GM12878 (cell line): ENCODE data around the gene PGR. TPM values are rescaled to one million over a fixed set of nuclear protein-coding genes. Genes with fewer than 3 reads are reported as not detected.
"Not testable (repeated sequence)": the region's sequence is repeated elsewhere in the genome, so short reads cannot be mapped to it uniquely, and the experiment has no call there.

Experiments
- ATAC-seq: fragments of 200-7000 bp; cut with Tn5 transposase; 3 replicates; pipeline ENCODE4 v1.9.1; 2020; ENCODE audit warnings: mild to moderate bottlenecking, moderate library complexity
- BruUV-seq: library from RNA; stranded (reverse); fragments of 400-500 nt; replicated peaks from 2 replicates; lab custom pipeline; 2021; lab: Mats Ljungman, UMichigan
- CTCF ChIA-PET: fragments of 300-600 bp; sonication (Branson Sonifier 250); formaldehyde crosslinking; extraction: SDS; loops from one replicate; lab custom pipeline; 2021; ENCODE audit warnings: inconsistent platforms; lab: Yijun Ruan, JAX
- POLR2A ChIA-PET: fragments of 350-600 bp; formaldehyde crosslinking; extraction: SDS; loops from one replicate; lab custom pipeline; 2021; ENCODE audit warnings: inconsistent platforms; lab: Charles Lee
- RAD21 ChIA-PET: fragments of 300-600 bp; sonication (Branson Sonifier 250); formaldehyde crosslinking; loops from one replicate; lab custom pipeline; 2023; ENCODE audit warnings: antibody characterized with exemption; ENCODE audit not compliant: unreplicated experiment; lab: Charles Lee
- SMC1A ChIA-PET: fragments of 300-600 bp; sonication (Branson Sonifier 250); formaldehyde crosslinking; loops from one replicate; lab custom pipeline; 2023; ENCODE audit not compliant: unreplicated experiment, uncharacterized antibody; lab: Charles Lee
- DNase-seq: peaks from one replicate; pipeline ENCODE4 v3.0.0-alpha.2; 2011; ENCODE audit warnings: low read depth, low spot score
- FAIRE-seq: peaks from 3 replicates; lab custom pipeline; 2011; peaks lifted over from hg19 to GRCh38; lab: Jason Lieb, UNC
- H2AFZ ChIP-seq: 2 replicates; pipeline ENCODE4 v1.6.0; 2011; ENCODE audit warnings: low read depth, low read length, control low read depth; ENCODE audit not compliant: control insufficient read depth
- H3K27ac ChIP-seq: 2 replicates; pipeline ENCODE4 v1.5.1; 2011; ENCODE audit warnings: control low read depth; ENCODE audit not compliant: control insufficient read depth, insufficient read depth
- H3K27me3 ChIP-seq, 2 experiments: replicated peaks in 1 of 2; 2 replicates each; pipeline versions ENCODE4 v1.6.0 to v1.6.1; 2011; ENCODE audit warnings: low read length in 1 of 2; ENCODE audit not compliant: control insufficient read depth in 2 of 2, insufficient read depth in 2 of 2
- H3K36me3 ChIP-seq, 2 experiments: 2 replicates each; pipeline ENCODE4 v1.5.1; 2011; ENCODE audit warnings: low read length in 1 of 2; ENCODE audit not compliant: control insufficient read depth in 2 of 2, insufficient read depth in 2 of 2
- H3K4me1 ChIP-seq: 2 replicates; pipeline ENCODE4 v1.6.1; 2011; ENCODE audit warnings: mild to moderate bottlenecking, low read length, moderate library complexity, mixed read lengths; ENCODE audit not compliant: control insufficient read depth, insufficient read depth
- H3K4me2 ChIP-seq: 2 replicates; pipeline ENCODE4 v1.6.0; 2011; ENCODE audit warnings: control low read depth; ENCODE audit not compliant: control insufficient read depth, insufficient read depth
- H3K4me3 ChIP-seq: fragments of 200-600 bp; sonication (generic); 2 replicates; pipeline ENCODE4 v1.5.1; 2016
- H3K79me2 ChIP-seq: 2 replicates; pipeline ENCODE4 v1.6.0; 2011; ENCODE audit warnings: low read length; ENCODE audit not compliant: control insufficient read depth, insufficient read depth
- H3K9ac ChIP-seq: 2 replicates; pipeline ENCODE4 v1.8.0; 2011; ENCODE audit warnings: low read length, control low read depth, mixed read lengths; ENCODE audit not compliant: control insufficient read depth, insufficient read depth
- H3K9me3 ChIP-seq: replicated peaks from 3 replicates; pipeline ENCODE4 v1.5.1; 2011; ENCODE audit warnings: mild to moderate bottlenecking, low read length; ENCODE audit not compliant: control insufficient read depth, insufficient read depth
- H4K20me1 ChIP-seq: 2 replicates; pipeline ENCODE4 v1.6.0; 2011; ENCODE audit not compliant: control insufficient read depth, insufficient read depth
- CEBPB ChIP-seq, 2 experiments: fragments of 150-350 bp in 1 of 2; IDR thresholded peaks; 2 replicates each; pipeline ENCODE4 v1.6.1; 2012 to 2014; ENCODE audit warnings: low read depth in 2 of 2, low read length in 2 of 2, borderline replicate concordance in 1 of 2, inconsistent platforms in 1 of 2
- MTA2 ChIP-seq: fragments of 450-650 bp; IDR thresholded peaks from 2 replicates; pipeline ENCODE4 v1.6.1; 2016; ENCODE audit warnings: low read depth, mild to moderate bottlenecking, moderate library complexity
- STAT3 ChIP-seq: IDR thresholded peaks from 2 replicates; pipeline ENCODE4 v1.6.1; 2011; ENCODE audit warnings: low read depth, low read length, improper control_type of control experiment
- TAF1 ChIP-seq: IDR thresholded peaks from 2 replicates; pipeline ENCODE4 v1.6.1; 2011; ENCODE audit warnings: mild to moderate bottlenecking, low read depth, low read length, borderline replicate concordance
- TBL1XR1 ChIP-seq: IDR thresholded peaks from 2 replicates; pipeline ENCODE4 v1.6.1; 2012; ENCODE audit warnings: low read depth, low read length, improper control_type of control experiment
- ZNF207 ChIP-seq: fragments of 450-650 bp; IDR thresholded peaks from 2 replicates; pipeline ENCODE4 v1.6.1; 2014; ENCODE audit warnings: antibody characterized with exemption, mild to moderate bottlenecking, borderline replicate concordance
- ZNF274 ChIP-seq: IDR thresholded peaks from one replicate; pipeline ENCODE4 v1.8.0; 2011; ENCODE audit not compliant: insufficient read length, insufficient read depth
- in situ Hi-C: fragments of 300-500 bp; cut with MboI; formaldehyde crosslinking; loops from 9 replicates; pipeline ENCODE4 v1.14.3; 2018; ENCODE audit warnings: mixed read lengths
- intact Hi-C: fragments of 100-400 bp; cut with micrococcal nuclease; formaldehyde crosslinking; loops from one replicate; pipeline ENCODE4 v1.14.2; 2022; ENCODE audit not compliant: unreplicated experiment
- polyA plus RNA-seq, 11 experiments: library from polyadenylated mRNA; depleted of rRNA in 4 of 11; unstranded in 6 of 11; stranded (reverse) in 5 of 11; fragments of >200 nt; fragmentation: Nextera tagmentation in 4 of 11; fragmentation: Illumina TruSeq in 1 of 11; extraction: Ambion mirVana in 4 of 11; extraction: Trizol in 1 of 11; gene quantifications; 1 replicate in 1 of 11; 2 replicates in 10 of 11; pipeline versions ENCODE4 v1.2.1 to v1.2.3, GENCODE V29; 2011 to 2016; ENCODE audit warnings: inconsistent platforms in 2 of 11, missing spikeins in 2 of 11, low read depth in 1 of 11
- total RNA-seq, 4 experiments: library from RNA; depleted of rRNA in 3 of 4; stranded (reverse); fragments of >200 nt in 3 of 4; fragmentation: Illumina TruSeq in 1 of 4; extraction: Trizol in 1 of 4; gene quantifications; 2 replicates each; pipeline versions ENCODE4 v1.2.1 to v1.2.3, GENCODE V29; 2013 to 2021

PGR gene
- total and polyA plus RNA-seq, 10 of the 15 experiments (the other 5 are each of a cell fraction or from before 2014, with no cell fraction given) = 0.01 TPM; not detected in 9

GRCh38 chr11:101014600-101015285 is 114.9 kb downstream of the PGR start (continued):
- no peak for TF ChIP-seq TBL1XR1
- no peak for TF ChIP-seq CEBPB (IDR thresholded peaks at IDR 0.05; ENCODE audit: borderline replicate concordance in 1 of 2, low read depth in 2 of 2, low read length in 2 of 2)
- no peak for TF ChIP-seq ZNF274
- TF ChIP-seq STAT3 = no peak
- TF ChIP-seq ZNF207 = no peak
- no peak for TF ChIP-seq TAF1
- TF ChIP-seq MTA2 = no peak
- TF ChIP-seq, all 136 proteins: peak for 0

- H3K4me2 ChIP-seq, H3K27ac ChIP-seq, RAD21 ChIA-PET, H3K9me3 ChIP-seq, H4K20me1 ChIP-seq, H2AFZ ChIP-seq, POLR2A ChIA-PET, CTCF ChIA-PET, ATAC-seq, H3K4me1 ChIP-seq, intact Hi-C loops, in situ Hi-C loops, H3K27me3 ChIP-seq, SMC1A ChIA-PET, H3K79me2 ChIP-seq, DNase-seq, H3K36me3 ChIP-seq, FAIRE-seq, BruUV-seq, H3K4me3 ChIP-seq, H3K9ac ChIP-seq: not testable (repeated sequence)
Measured at GRCh38 chr11:101013702-101014101, 115.9 kb downstream of the PGR start.
